Prostate gland (tissue), 2 donors: ENCODE measurements around the gene POLD1. TPM values are rescaled to one million over a fixed set of nuclear protein-coding genes. Genes with fewer than 3 reads are reported as not detected.

Source experiments
- DNase-seq: peaks from one replicate; pipeline ENCODE4 v3.0.0-alpha.2; 2019; ENCODE audit warnings: low spot score
- H3K27ac ChIP-seq, 2 donors: fragments of 200-600 bp; sonication (generic); 2 replicates each; pipeline ENCODE4 v1.5.1; 2017 to 2019
- H3K27me3 ChIP-seq: fragments of 200-600 bp; sonication (generic); replicated peaks from 2 replicates; pipeline ENCODE4 v1.5.1; 2019; ENCODE audit not compliant: insufficient read depth
- H3K36me3 ChIP-seq, 2 donors: fragments of 200-600 bp; sonication (generic); 1 replicate in 1 of 2; 2 replicates in 1 of 2; pipeline versions ENCODE4 v1.5.1 to v1.8.1; 2017 to 2019
- H3K4me1 ChIP-seq: fragments of 200-600 bp; sonication (generic); replicated peaks from 2 replicates; pipeline ENCODE4 v1.5.1; 2019
- H3K4me3 ChIP-seq, 2 donors: fragments of 200-600 bp; sonication (generic); 2 replicates each; pipeline ENCODE4 v1.5.1; 2017 to 2019
- H3K9me3 ChIP-seq: fragments of 200-600 bp; sonication (generic); 2 replicates; pipeline ENCODE4 v1.5.1; 2017
- CTCF ChIP-seq, 4 experiments: fragments of 200-600 bp in 2 of 4; fragments of 450-650 bp in 2 of 4; sonication (generic) in 2 of 4; IDR thresholded peaks; 1 replicate in 3 of 4; 2 replicates in 1 of 4; pipeline ENCODE4 v1.5.1; 2016 to 2019; ENCODE audit warnings: antibody characterized with exemption in 4 of 4, mild to moderate bottlenecking in 2 of 4, moderate library complexity in 2 of 4
- POLR2A ChIP-seq: fragments of 450-650 bp; IDR thresholded peaks from one replicate; pipeline ENCODE4 v1.6.1; 2016; ENCODE audit warnings: antibody characterized with exemption, mild to moderate bottlenecking
- POLR2AphosphoS5 ChIP-seq: sonication (generic); formaldehyde crosslinking; IDR thresholded peaks from one replicate; pipeline ENCODE4 v1.6.1; 2017; ENCODE audit warnings: antibody characterized with exemption
- WGBS: methylation state at CpG from one replicate; pipeline ENCODE4 v1.1.5; 2018; 5-methylcytosine and 5-hydroxymethylcytosine counted together
- intact Hi-C: fragments of 100-400 bp; cut with DNase I; formaldehyde crosslinking; loops from one replicate; pipeline ENCODE4 v1.14.2; 2022
- total RNA-seq, 2 donors: library from RNA; depleted of rRNA; stranded (reverse); fragments of >200 nt; gene quantifications; one replicate each; pipeline ENCODE4 v1.1.0, GENCODE V29; 2016

The POLD1 gene
- total RNA-seq, 2 donors from 2014 or later: 15.6 to 35.7 TPM

- Histone ChIP-seq H3K4me3 (no peak overlapping the region), H3K27me3 (no peaks in the 10 kb centered on the region), H3K9me3 (no peaks in the 10 kb centered on the region), H3K36me3 (no peaks in the 10 kb centered on the region), H3K4me1 (no peaks in the 10 kb centered on the region), H3K27ac (no peak overlapping the region)
- no peak for DNase-seq
- intact Hi-C loops: no loop called here
- WGBS: 40% methylated on average over 29 of the region's 29 CpGs
- no peak for TF ChIP-seq POLR2AphosphoS5
- TF ChIP-seq POLR2A: no peak
- no peak for TF ChIP-seq CTCF (IDR thresholded peaks at IDR 0.05)
These were observed 82.0 kb downstream of the POLD1 start for GRCh38 chr19:50465986-50466705.

- Histone ChIP-seq H3K27me3 (no peaks in the 10 kb centered on the region), H3K27ac (no peak overlapping the region), H3K4me1 (no peaks in the 10 kb centered on the region), H3K9me3 (no peaks in the 10 kb centered on the region), H3K4me3 (no peak overlapping the region), H3K36me3 (no peaks in the 10 kb centered on the region)
- no peak for DNase-seq
- intact Hi-C loops: no loop called here
- TF ChIP-seq POLR2AphosphoS5 (no peak), POLR2A (no peak), CTCF (IDR thresholded peaks at IDR 0.05) (no peak)
- WGBS: 82% methylated on average over 11 of the region's 11 CpGs
These were observed 82.5 kb downstream of the POLD1 start for GRCh38 chr19:50466706-50467039.

GRCh38 chr19:50467566-50467965 is 83.4 kb downstream of the POLD1 start:
- WGBS: 78% methylated on average over 18 of the region's 18 CpGs
- intact Hi-C loops: no loop called here
- no peak for TF ChIP-seq POLR2A
- no peaks in the 10 kb centered on the region for H3K27me3 ChIP-seq
- no peak for DNase-seq
- H3K4me1 ChIP-seq: no peaks in the 10 kb centered on the region
- H3K36me3 ChIP-seq: no peaks in the 10 kb centered on the region
- no peaks in the 10 kb centered on the region for H3K9me3 ChIP-seq
- H3K27ac ChIP-seq: no peak overlapping the region
- no peak overlapping the region for H3K4me3 ChIP-seq

Other genes with a start within 250 kb of the POLD1 start
- 1 to 10 TPM in 1 of 2 donors, not detected in 1; 1.1 TPM for gene IZUMO2, start 221.1 kb upstream of the POLD1 start, total RNA-seq
- 10 to 100 TPM; 27.0 to 31.5 TPM for gene MYH14, start 180.7 kb upstream of the POLD1 start, total RNA-seq
- gene KCNC3, start 55.0 kb upstream of the POLD1 start, total RNA-seq: 10 to 100 TPM in 1 of 2 donors, 1 to 10 TPM in 1; 3.6 to 10.6 TPM
- gene NAPSA, start 18.7 kb upstream of the POLD1 start, total RNA-seq: 1 to 10 TPM in 1 of 2 donors, under 1 TPM in 1; 0.85 to 5.0 TPM
- 100 to 1,000 TPM; 110 to 129 TPM for gene NR1H2, start 7.9 kb upstream of the POLD1 start, total RNA-seq
- not detected for gene SPIB, start 34.6 kb downstream of the POLD1 start, total RNA-seq
- gene MYBPC2, start 48.5 kb downstream of the POLD1 start, total RNA-seq: under 1 TPM; 0.09 to 0.34 TPM
- 100 to 1,000 TPM; 135 to 286 TPM for gene EMC10, start 92.2 kb downstream of the POLD1 start, total RNA-seq
- 10 to 100 TPM in 1 of 2 donors, 1 to 10 TPM in 1; 5.9 to 16.8 TPM for gene GARIN5A, start 92.5 kb downstream of the POLD1 start, total RNA-seq
- 10 to 100 TPM; 29.4 to 31.7 TPM for gene JOSD2, start 126.8 kb downstream of the POLD1 start, total RNA-seq
- not detected for gene ASPDH, start 129.6 kb downstream of the POLD1 start, total RNA-seq
- gene LRRC4B, start 184.1 kb downstream of the POLD1 start, total RNA-seq: 1 to 10 TPM; 5.6 to 7.9 TPM